ENCODE measurements around the gene KAT6B. TPM values are rescaled to one million over a fixed set of nuclear protein-coding genes. Genes with fewer than 3 reads are reported as not detected.

KAT6B gene
- total RNA-seq, 2 donors from 2014 or later = 19.4 to 27.1 TPM

DNA sequence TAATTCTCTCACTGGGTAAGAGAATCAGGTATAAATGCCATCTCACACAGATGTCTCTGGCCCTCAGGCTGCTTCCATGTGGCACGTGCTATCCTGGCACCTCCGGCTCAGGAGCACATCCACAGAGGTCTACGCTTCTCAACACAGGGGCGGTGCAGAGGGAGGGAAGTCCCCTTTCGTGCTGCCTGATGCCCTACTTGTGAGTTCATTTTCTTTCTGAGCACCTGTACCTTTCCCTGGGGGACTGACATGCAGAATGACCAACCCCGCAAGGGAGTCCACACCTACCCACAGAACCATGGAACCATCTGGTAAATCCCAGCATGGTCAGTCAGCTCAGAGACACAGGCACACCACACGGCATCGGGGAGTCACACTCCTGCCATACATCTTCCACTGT is 186.1 kb downstream of the KAT6B start:
- Mint-ChIP-seq H3K27ac (peak overlapping the region; percentile 40 to 75), H3K36me3 (peaks cover 0 to 4% of the 10 kb centered on the region in 2 donors)
- no peak for ATAC-seq

GRCh38 chr10:75013007-75013406 is 186.6 kb downstream of the KAT6B start:
- no peaks in the 10 kb centered on the region for H3K9me3 Mint-ChIP-seq
- ATAC-seq (peak in 1 of 2 donors; percentile 88), DNase-seq (ENCODE audit: low spot score in 2 of 2) (no peak)
- H3K36me3 Mint-ChIP-seq = peaks cover 0 to 4% of the 10 kb centered on the region in 2 donors
- peak overlapping the region; percentile 75 to 91 for H3K27ac Mint-ChIP-seq

More for the DNA sequence above, 186.1 kb downstream of the KAT6B start:
- DNase-seq (ENCODE audit: low spot score in 2 of 2) = no peak
- H3K9me3 Mint-ChIP-seq = no peaks in the 10 kb centered on the region

- H3K9me3 Mint-ChIP-seq = no peaks in the 10 kb centered on the region
- ATAC-seq (peak; percentile 63 to 83), DNase-seq (ENCODE audit: low spot score in 2 of 2) (no peak)
- peak overlapping the region; percentile 75 to 91 for H3K27ac Mint-ChIP-seq
- peaks cover 0 to 4% of the 10 kb centered on the region in 2 donors for H3K36me3 Mint-ChIP-seq
Measured at GRCh38 chr10:75013522-75013921, 187.1 kb downstream of the KAT6B start.

DNA sequence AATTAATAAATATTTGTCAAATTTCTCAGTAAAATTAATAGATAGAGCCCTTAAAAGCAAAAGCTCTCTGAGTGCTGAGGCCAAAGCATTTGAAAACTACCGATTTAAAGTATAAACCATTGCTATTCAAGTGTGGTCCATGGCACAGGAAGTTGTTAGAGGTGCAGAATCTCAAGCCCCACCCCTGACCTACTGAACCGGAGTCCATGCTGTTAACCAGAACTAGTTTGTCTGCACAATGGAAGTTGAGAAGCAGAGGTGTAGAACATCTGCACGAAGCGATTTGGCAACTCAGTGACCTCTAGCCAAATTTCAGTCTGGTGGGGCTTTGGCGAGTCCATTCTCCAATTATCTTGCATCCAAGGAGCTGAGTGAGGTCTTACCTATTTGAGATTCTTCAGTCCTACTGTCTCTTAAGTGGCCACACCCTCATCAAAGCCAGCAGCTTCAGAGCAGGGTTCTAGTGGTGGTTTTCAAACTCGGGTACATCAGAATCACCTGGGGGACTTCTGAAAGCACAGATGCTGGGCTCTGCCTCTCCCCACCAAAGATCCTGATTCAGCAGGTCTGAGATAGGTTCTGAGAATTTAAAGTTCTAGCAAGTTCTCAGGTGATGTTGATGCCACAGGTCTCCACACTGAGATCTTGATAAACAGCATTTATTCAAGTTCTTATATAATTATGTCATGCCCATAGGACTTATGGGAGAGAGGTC is 188.3 kb downstream of the KAT6B start:
- Mint-ChIP-seq H3K9me3 (no peaks in the 10 kb centered on the region), H3K27ac (peak overlapping the region; percentile 50 to 75), H3K36me3 (peaks cover 0 to 4% of the 10 kb centered on the region in 2 donors)
- DNase-seq (ENCODE audit: low spot score in 2 of 2) (no peak), ATAC-seq (no peak)

DNA sequence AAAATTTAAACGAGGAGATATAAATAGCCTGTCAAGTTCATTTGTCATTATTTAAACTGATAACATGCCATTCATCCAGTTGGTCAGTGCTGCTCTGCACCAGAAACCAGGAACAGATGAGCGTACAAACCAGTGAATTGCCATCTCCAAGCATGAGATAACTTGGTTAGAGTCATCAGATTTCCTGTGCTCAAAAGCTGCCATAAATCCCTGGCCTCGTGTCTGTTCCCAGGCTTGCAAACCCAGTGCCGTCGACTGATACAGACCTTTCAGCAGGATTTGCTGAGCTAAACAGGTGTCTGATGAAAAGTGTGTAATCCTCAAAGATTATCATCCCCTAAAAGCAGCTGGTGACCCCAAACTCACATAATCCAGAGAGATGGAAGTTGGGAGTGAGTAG is 189.0 kb downstream of the KAT6B start:
- Mint-ChIP-seq H3K36me3 (peaks cover 0 to 4% of the 10 kb centered on the region in 2 donors), H3K9me3 (no peaks in the 10 kb centered on the region), H3K27ac (peak overlapping the region; percentile 22 to 67)
- no peak for ATAC-seq
- no peak for DNase-seq (ENCODE audit: low spot score in 2 of 2)

DNA sequence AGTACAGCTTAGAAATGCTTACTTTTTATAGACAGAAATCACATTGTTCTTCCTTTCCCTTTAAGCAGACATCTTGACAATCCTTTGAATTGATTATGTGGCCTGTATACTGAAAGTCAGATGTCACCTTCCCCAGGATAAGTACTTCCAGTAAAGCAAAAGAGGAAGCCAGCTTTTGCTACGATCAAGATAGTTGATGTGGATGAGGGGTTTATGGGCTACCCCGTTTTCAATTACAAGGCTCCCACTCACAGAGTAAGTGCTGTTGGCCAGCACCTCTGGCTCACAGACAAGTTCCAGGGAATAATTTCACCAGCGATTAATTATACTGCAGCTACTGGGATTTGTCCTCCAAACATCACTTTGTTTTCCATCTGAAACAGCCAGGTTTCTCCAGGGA is 189.9 kb downstream of the KAT6B start:
- DNase-seq (ENCODE audit: low spot score in 2 of 2) (no peak), ATAC-seq (no peak)
- H3K27ac Mint-ChIP-seq = no peak overlapping the region
- no peaks in the 10 kb centered on the region for H3K9me3 Mint-ChIP-seq
- peaks cover 0 to 4% of the 10 kb centered on the region in 2 donors for H3K36me3 Mint-ChIP-seq

DNA sequence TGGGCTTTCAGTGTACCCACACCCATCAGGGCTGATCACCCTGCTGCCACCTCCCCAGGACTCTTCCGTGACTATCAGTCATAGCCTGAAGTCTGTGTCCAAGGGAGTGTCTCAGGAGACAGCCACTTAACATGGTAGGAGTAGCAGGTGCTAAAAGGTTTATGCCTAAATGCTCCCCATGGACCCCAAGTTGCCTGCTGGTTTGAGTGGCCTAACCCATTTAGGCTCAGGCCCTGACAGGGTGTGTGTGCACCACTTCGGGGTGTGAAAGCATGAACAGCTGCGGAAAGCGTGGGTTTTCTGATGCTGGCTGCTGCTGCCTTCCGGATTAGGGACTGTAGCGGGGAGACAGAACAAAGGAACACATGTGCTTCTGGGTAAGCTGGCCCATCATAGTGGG is 191.9 kb downstream of the KAT6B start:
- Mint-ChIP-seq H3K9me3 (no peaks in the 10 kb centered on the region), H3K27ac (no peak overlapping the region), H3K36me3 (peaks cover 0 to 4% of the 10 kb centered on the region in 2 donors)
- no peak for DNase-seq (ENCODE audit: low spot score in 2 of 2)
- ATAC-seq = no peak

DNA sequence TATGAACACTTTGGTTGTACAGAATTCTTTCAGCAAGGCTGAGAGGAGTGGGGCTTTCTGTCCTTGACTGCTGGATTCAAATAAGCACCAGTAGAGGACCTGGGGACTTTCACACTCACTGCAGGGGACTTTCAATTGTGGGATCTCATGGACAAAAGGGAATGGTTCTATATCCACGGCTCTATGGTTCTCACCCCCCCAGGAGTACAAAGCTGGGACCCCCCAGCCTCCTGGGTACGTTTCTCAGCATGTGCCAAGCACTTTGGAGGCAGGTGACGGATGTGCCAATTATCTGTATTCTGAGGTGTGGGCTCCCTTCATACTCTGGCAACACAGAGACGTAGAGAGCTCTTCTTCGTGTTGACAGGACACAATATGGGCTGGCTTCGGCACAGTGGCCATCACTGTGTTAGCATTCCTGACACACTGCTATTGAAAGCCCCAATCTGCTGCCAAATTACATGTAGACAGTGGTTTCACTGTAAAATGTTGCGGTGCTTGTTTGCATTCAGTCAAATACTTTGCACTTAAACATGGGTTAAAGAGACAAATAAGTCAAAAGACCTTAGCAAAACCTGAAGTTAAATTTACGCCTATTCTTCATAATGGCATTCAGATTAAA is 192.4 kb downstream of the KAT6B start:
- peaks cover 0 to 4% of the 10 kb centered on the region in 2 donors for H3K36me3 Mint-ChIP-seq
- no peak overlapping the region for H3K27ac Mint-ChIP-seq
- no peak for DNase-seq (ENCODE audit: low spot score in 2 of 2)
- ATAC-seq = no peak
- H3K9me3 Mint-ChIP-seq = no peaks in the 10 kb centered on the region

GRCh38 chr10:75019370-75019769 is 193.0 kb downstream of the KAT6B start:
- Mint-ChIP-seq H3K9me3 (no peaks in the 10 kb centered on the region), H3K36me3 (peaks cover 0 to 4% of the 10 kb centered on the region in 2 donors), H3K27ac (no peak overlapping the region)
- ATAC-seq (peak in 1 of 2 donors; percentile 46), DNase-seq (ENCODE audit: low spot score in 2 of 2) (no peak)

GRCh38 chr10:75020168-75020567 is 193.8 kb downstream of the KAT6B start:
- H3K27ac Mint-ChIP-seq = no peak overlapping the region
- no peaks in the 10 kb centered on the region for H3K9me3 Mint-ChIP-seq
- DNase-seq (ENCODE audit: low spot score in 2 of 2) (no peak), ATAC-seq (no peak)
- peaks cover 0 to 3% of the 10 kb centered on the region in 2 donors for H3K36me3 Mint-ChIP-seq

GRCh38 chr10:75021379-75022249 is 195.2 kb downstream of the KAT6B start:
- H3K36me3 Mint-ChIP-seq = no peaks in the 10 kb centered on the region
- H3K9me3 Mint-ChIP-seq = no peaks in the 10 kb centered on the region
- DNase-seq (ENCODE audit: low spot score in 2 of 2) = no peak
- ATAC-seq = peak in 1 of 2 donors; percentile 3
- peak overlapping the region in 1 of 2 donors; percentile 20 for H3K27ac Mint-ChIP-seq

DNA sequence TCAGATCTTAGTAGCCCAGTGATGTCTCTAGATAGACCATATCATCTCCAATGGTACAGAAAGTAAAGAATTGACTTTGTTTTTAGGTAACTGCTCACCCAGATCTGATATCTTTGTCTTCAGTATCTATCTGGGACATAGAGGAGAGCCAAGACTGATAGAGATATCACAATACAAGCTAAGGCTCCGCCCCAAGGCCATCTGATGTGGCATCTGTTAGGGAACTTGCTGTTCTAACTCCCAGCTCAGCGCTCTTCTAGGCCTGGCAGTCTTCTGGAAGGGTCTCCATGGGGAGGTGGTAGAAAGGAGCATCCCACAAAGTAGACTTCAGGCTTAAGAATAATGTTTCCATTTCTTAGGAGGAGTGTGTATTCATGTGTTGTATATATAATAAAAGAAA is 196.7 kb downstream of the KAT6B start:
- Mint-ChIP-seq H3K9me3 (no peaks in the 10 kb centered on the region), H3K36me3 (no peaks in the 10 kb centered on the region), H3K27ac (peak overlapping the region; percentile 10 to 50)
- no peak for ATAC-seq
- DNase-seq (ENCODE audit: low spot score in 2 of 2) = no peak

GRCh38 chr10:75024971-75025523 is 198.6 kb downstream of the KAT6B start:
- no peak for ATAC-seq
- Mint-ChIP-seq H3K9me3 (no peaks in the 10 kb centered on the region), H3K36me3 (peaks cover 3 to 14% of the 10 kb centered on the region in 2 donors), H3K27ac (peak overlapping the region in 1 of 2 donors; percentile 16)
- DNase-seq (ENCODE audit: low spot score in 2 of 2) = no peak

GRCh38 chr10:75028049-75028448 is 201.6 kb downstream of the KAT6B start:
- no peak for DNase-seq (ENCODE audit: low spot score in 2 of 2)
- peak overlapping the region; percentile 22 to 48 for H3K27ac Mint-ChIP-seq
- no peaks in the 10 kb centered on the region for H3K9me3 Mint-ChIP-seq
- ATAC-seq = no peak
- H3K36me3 Mint-ChIP-seq = peaks cover 8 to 20% of the 10 kb centered on the region in 2 donors

DNA sequence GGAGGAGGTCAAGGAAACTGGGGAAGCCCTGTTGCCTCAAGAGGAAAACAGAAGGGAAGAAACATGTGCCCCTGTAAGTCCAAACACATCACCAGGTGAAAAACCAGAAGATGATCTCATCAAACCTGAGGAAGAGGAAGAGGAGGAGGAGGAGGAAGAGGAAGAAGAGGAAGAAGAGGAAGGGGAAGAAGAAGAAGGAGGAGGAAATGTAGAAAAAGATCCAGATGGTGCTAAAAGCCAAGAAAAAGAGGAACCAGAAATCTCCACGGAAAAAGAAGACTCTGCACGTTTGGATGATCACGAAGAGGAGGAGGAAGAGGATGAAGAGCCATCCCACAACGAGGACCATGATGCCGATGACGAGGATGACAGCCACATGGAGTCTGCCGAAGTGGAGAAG is 202.3 kb downstream of the KAT6B start:
- DNase-seq (ENCODE audit: low spot score in 2 of 2) (no peak), ATAC-seq (no peak)
- Mint-ChIP-seq H3K9me3 (no peaks in the 10 kb centered on the region), H3K27ac (peak overlapping the region; percentile 22 to 48), H3K36me3 (peaks cover 8 to 20% of the 10 kb centered on the region in 2 donors)

DNA sequence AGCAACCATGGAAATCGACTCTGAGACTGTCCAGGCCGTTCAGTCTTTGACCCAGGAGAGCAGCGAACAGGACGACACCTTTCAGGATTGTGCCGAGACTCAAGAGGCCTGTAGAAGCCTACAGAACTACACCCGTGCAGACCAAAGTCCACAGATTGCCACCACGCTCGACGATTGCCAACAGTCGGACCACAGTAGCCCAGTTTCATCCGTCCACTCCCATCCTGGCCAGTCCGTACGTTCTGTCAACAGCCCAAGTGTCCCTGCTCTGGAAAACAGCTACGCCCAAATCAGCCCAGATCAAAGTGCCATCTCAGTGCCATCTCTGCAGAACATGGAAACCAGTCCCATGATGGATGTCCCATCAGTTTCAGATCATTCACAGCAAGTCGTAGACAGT is 203.0 kb downstream of the KAT6B start:
- DNase-seq (ENCODE audit: low spot score in 2 of 2) (no peak), ATAC-seq (no peak)
- H3K9me3 Mint-ChIP-seq = peaks cover 0 to under 1% of the 10 kb centered on the region in 2 donors
- peak overlapping the region; percentile 33 to 48 for H3K27ac Mint-ChIP-seq
- H3K36me3 Mint-ChIP-seq = peaks cover 9 to 20% of the 10 kb centered on the region in 2 donors
